GM19372 (cell line): ENCODE measurements around the gene TPRX1.
"Not testable (repeated sequence)": the region's sequence is repeated elsewhere in the genome, so short reads cannot be mapped to it uniquely, and the experiment has no call there.

Experiments
- ATAC-seq: cut with Tn5 transposase; IDR thresholded peaks from one replicate; pipeline ENCODE4 v1.9.1; 2021; ENCODE audit warnings: mild to moderate bottlenecking, low read depth, moderate library complexity; ENCODE audit not compliant: unreplicated experiment

The TPRX1 gene

GRCh38 chr19:47802521-47803043, 1.8 kb downstream of the TPRX1 start:
- no peak for ATAC-seq

- no peak for ATAC-seq
Observed at GRCh38 chr19:47801270-47801669, 3.1 kb downstream of the TPRX1 start.

DNA sequence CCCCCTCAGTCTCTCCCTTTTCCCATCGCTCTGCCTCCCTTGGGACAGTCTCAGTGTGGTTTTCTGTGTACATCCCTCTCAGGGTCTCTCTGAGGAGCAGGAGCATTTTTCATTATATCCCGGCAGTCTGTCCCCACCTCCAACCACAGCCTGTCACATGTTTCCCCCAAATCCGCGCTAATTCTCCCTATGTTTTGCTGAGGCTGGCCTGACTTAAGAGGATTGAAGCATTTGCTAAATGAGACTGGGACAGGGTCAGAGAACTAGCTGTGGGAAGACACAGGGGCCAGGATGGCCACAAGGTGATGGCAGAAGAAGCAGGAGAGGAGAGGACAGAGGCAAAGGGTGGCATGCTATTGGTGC, 5.5 kb downstream of the TPRX1 start:
- ATAC-seq, result no peak

DNA sequence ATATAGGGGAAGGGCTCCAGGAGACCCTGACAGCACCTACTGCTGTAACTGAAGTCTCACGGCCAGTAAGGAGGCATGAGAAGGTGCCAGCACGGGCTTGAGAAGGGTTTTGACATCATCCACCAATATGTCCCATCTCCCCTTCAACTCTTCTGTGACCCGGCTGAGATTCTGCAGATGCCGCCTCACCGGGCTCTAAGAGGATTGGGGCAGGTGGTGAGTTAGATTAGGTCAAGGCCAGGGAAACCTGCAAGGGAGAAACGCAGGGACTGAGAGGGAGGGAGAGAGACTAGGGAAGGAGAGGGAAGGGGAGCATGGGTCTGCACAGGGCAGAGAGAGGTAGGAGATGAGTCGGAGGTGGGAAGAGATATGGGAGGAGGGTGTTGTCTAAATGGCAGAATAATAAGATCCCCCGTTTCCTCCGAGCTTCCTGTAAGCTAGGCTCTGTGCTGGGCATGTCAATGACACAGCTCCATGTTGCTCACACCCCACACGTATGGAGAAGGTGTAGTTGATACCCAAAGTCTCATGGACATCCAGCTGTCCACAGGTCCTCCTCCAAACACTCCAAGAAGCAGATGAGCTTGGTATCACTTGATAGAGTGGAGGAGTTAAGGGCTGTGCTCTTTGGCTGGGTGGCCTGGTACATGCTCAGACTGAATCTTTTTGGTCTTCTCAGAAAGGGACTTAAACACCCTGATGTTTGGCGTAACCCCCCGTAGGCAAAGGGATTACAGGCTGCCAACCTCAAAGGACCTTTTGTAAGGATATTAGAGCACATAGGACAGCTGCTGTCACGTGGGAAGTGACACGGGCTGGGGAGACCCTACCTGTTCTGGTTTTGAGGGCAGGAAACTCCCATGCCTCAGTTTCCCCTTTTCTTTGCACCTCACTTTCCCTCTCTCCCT, 6.1 kb downstream of the TPRX1 start:
- ATAC-seq, result no peak

- ATAC-seq, result no peak
Observed at GRCh38 chr19:47796785-47797184, 7.6 kb downstream of the TPRX1 start.

DNA sequence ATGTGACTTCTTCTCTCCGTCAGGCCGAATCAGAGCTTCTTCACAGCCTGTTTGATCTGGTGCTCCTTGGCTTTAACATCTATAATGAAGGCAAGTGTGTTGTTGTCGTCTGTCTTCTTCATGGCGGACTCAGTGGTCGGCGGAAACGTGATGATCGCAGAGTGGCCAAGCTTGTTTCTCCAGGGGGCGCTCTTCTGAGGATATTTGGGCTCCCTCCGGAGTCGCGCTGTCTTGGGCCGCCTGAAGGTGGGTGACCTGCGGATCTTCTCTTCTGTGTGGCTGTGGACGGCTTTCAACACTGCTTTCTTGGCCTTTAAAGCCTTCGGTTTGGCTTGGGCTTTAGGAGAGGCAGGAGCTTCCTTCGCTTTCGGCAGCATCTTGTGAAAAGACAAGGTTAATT, 9.8 kb downstream of the TPRX1 start:
- no peak for ATAC-seq

DNA sequence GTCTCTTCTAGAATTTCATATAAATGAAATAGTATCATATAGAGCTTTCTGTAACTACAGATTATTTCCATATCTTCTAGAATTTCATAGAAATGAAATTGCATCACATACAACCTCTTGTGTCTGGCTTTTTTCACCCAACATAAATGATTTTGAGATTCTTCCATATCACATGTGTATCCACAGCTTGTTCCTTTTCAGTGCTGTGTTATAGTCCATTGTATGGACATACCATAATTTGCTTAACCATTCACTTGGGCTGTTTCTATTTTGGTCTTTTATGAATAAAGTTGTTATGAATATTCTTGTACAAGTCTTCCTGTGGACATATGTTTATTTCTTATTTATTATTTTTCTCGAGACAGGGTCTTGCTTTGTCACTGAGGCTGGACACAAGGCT, 11.7 kb downstream of the TPRX1 start:
- ATAC-seq, result no peak

DNA sequence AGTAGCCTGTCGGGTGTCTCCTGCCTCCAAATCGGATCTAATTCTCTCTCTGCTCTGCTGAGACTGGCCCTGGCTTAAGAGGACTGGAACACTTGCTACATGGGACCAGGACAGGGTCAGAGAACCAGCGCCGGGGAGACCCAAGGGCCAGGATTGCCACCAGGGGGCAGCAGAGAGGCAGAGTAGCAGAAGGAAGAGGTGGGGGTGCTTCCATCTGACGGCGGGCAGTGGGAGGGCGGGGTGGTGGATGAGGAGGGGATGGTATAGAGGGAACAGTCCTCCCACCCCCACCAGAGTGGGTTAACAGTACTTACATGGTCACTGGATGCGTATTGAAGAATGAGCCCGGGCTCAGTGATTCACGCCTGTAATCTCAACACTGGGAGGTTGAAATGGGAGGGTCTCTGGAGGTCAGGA, 13.9 kb downstream of the TPRX1 start:
- ATAC-seq, result no peak

DNA sequence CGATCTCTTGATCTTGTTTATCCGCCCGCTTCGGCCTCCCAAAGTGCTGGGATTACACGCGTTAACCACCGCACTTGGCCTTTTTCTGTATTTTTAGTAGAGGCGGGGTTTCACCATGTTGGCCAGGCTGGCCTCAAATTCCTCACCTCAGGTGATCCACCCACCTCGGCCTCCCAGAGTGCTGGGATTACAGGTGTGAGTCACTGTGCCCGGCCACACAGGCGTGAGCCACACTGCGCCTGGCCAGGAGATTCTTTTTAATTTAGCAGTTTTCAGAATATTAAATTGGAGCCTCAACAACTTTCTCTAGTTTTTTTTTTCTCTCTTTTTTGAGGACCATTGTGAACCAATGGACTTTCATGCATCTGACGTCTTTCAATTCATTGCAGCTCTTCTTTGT, 14.5 kb downstream of the TPRX1 start:
- not testable (repeated sequence) for ATAC-seq

GRCh38 chr19:47787307-47787706, 17.0 kb downstream of the TPRX1 start:
- not testable (repeated sequence) for ATAC-seq

DNA sequence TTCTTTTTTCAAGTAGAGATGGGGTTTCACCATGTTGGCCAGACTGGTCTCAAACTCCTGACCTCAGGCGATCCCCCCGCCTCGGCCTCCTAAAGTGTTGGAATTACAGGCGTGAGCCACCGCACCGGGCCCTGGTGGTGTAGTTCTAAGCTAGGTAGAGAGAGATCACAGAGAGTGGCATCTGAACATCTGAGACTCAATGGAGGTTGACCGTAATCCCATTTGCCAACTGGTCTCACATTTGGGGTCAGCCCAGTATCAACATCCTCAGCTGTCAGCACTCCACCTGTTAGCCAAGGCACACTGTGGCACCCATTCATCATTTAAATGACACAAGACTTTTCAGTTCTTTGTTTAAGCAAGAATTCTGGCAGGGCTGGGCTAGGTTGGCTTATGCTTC, 17.8 kb downstream of the TPRX1 start:
- no peak for ATAC-seq

GRCh38 chr19:47781590-47782262, 22.6 kb downstream of the TPRX1 start:
- no peak for ATAC-seq

GRCh38 chr19:47780215-47780551, 24.2 kb downstream of the TPRX1 start:
- no peak for ATAC-seq

GRCh38 chr19:47779524-47780214, 24.7 kb downstream of the TPRX1 start:
- no peak for ATAC-seq

GRCh38 chr19:47778954-47779351, 25.4 kb downstream of the TPRX1 start:
- peak; percentile 2 for ATAC-seq

- peak; percentile 80 for ATAC-seq
Observed at GRCh38 chr19:47778049-47778953, 26.1 kb downstream of the TPRX1 start, which contains the start of gene SELENOW. SELENOW (plus strand) TSS chr19:47778703; CDS start chr19:47778786, 83 bp downstream.

DNA sequence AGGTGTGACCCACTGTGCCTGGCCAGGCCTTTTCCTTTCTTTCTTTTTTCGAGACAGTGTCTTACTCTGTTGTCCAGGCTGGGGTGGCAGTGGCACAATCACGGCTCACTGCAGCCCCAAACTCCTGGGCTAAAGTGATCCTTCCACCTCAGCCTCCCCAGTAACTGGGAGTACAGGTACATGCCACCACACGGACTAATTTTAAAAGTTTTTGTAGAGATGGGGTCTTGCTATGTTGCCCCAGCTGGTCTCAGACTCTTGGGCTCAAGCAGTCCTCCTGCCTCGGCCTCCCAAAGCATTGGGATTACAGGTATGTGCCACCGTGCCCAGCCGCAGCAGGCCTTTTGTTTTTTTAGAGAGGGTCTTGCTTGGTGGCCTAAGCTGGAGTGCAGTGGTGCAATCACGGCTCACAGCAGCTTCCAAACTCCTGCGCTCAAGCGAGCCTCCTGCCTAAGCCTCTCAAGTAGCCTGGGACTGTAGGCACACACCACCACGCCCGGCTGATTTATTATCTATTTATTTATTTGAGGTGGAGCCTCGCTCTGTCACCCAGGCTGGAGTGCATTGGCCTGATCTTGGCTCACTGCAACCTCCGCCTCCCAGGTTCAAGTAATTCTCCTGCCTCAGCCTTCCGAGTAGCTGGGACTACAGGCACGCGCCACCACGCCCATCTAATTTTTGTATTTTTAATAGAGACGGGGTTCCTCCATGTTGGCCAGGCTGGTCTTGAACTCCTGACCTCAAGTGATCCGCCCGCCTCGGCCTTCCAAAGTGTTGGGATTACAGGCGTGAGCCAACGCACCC, 26.9 kb downstream of the TPRX1 start:
- not testable (repeated sequence) for ATAC-seq

- ATAC-seq, result no peak
Observed at GRCh38 chr19:47776568-47776967, 27.8 kb downstream of the TPRX1 start.

- not testable (repeated sequence) for ATAC-seq
Observed at GRCh38 chr19:47771291-47771690, 33.1 kb downstream of the TPRX1 start.
